Effector memory CD4-positive, alpha-beta T cell (primary cell): ENCODE data around the gene TMEM147.

Experiments
- DNase-seq, 3 donors: peaks; one replicate each; pipeline ENCODE4 v3.0.0-alpha.2; 2020
- H3K27ac ChIP-seq: 2 replicates; pipeline ENCODE4 v1.7.0; 2013; ENCODE audit warnings: mild to moderate bottlenecking, low read length, moderate library complexity; ENCODE audit not compliant: insufficient read depth, poor library complexity, severe bottlenecking
- H3K27me3 ChIP-seq: replicated peaks from 2 replicates; pipeline ENCODE4 v1.7.0; 2013; ENCODE audit warnings: mild to moderate bottlenecking, low read length; ENCODE audit not compliant: insufficient read depth, control insufficient read depth, poor library complexity, severe bottlenecking
- H3K36me3 ChIP-seq: 2 replicates; pipeline ENCODE4 v1.7.0; 2013; ENCODE audit warnings: mild to moderate bottlenecking, low read length, moderate library complexity; ENCODE audit not compliant: control insufficient read depth, insufficient read depth
- H3K4me1 ChIP-seq: 2 replicates; pipeline ENCODE4 v1.7.0; 2013; ENCODE audit warnings: low read length, mild to moderate bottlenecking; ENCODE audit not compliant: control insufficient read depth, insufficient read depth, poor library complexity, severe bottlenecking
- H3K4me3 ChIP-seq: 2 replicates; pipeline ENCODE4 v1.7.0; 2013; ENCODE audit warnings: low read length, low read depth, mild to moderate bottlenecking; ENCODE audit not compliant: insufficient read depth, poor library complexity, severe bottlenecking
- H3K9me3 ChIP-seq: 2 replicates; pipeline ENCODE4 v1.7.0; 2013; ENCODE audit warnings: mild to moderate bottlenecking, low read length, moderate library complexity; ENCODE audit not compliant: control insufficient read depth

TMEM147 gene

DNA sequence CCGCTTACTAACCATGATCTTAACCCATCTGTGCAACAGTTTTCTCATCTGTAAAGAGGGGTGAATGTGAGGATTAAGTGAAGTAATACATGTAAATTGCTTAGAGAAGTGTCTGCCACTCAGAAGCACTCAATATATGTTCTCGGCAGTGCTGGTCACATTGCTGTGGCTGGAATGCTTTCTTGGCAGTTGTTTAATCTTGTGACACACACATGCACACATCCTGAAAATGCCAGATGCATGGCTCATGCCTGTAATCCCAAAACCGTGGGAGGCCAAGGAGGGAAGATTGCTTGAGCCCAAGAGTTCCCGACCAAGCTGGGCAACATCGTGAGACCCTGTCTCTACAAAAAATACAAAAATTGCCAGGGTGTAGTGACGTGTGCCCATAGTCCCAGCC is 27.1 kb upstream of the TMEM147 start:
- H3K27me3 ChIP-seq: no peaks in the 10 kb centered on the region
- H3K36me3 ChIP-seq: no peaks in the 10 kb centered on the region
- no peak overlapping the region for H3K4me3 ChIP-seq
- no peak for DNase-seq
- no peaks in the 10 kb centered on the region for H3K9me3 ChIP-seq
- no peak overlapping the region for H3K27ac ChIP-seq
- no peaks in the 10 kb centered on the region for H3K4me1 ChIP-seq

DNA sequence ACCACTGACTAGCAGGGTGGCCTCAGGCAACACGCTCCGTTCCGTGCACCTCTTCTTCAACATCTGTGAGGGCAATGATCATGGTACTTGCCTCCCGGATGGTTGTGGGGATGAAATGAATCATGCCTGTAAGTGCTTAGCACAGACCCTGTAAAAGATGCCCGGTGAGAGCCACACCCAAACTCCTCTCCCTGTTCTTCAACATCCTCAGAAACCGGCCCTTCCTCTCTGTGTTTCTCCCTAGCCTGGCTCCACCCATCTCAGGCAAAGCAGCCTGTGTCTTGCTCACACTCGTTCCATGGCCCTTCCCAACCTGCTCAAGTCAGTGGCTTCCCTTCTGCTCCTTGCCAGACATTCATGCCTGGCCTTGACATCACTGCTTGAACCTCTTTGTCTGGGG is 26.1 kb upstream of the TMEM147 start:
- Histone ChIP-seq H3K9me3 (no peaks in the 10 kb centered on the region), H3K4me1 (no peaks in the 10 kb centered on the region), H3K4me3 (no peak overlapping the region), H3K27me3 (no peaks in the 10 kb centered on the region), H3K36me3 (no peaks in the 10 kb centered on the region), H3K27ac (no peak overlapping the region)
- DNase-seq: no peak

DNA sequence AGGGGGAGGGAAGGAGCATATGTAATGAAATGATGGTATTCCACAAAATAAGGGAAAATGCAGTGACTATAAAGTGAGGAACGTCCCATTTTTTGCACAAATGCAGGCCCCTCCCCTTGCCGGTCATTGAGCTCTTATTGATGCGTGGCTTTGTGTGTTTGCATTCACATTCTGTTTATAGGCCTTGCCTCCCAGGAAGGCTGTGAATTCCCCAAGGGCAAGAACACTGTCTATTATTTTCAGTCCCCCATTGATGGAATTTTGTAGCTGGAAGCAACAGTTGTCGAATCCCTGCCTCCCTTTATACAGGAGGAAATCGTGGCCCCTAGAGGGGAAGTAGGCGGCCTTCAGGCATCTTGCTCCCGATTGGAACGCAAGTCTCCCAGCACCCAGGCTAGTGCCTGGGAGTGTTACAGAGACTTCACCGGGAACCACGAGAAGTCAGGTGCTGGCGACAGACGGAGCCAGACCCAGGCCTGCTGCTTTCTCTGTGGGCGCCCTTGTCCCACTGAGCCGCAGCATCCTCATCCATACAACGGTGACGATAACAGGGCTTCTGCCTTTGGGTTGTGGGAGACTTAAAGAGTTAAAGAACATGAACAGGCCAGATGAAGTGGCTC is 24.2 kb upstream of the TMEM147 start:
- no peak for DNase-seq
- no peaks in the 10 kb centered on the region for H3K9me3 ChIP-seq
- no peak overlapping the region for H3K4me3 ChIP-seq
- H3K36me3 ChIP-seq: no peaks in the 10 kb centered on the region
- H3K27me3 ChIP-seq: no peaks in the 10 kb centered on the region
- no peaks in the 10 kb centered on the region for H3K4me1 ChIP-seq
- no peak overlapping the region for H3K27ac ChIP-seq

DNA sequence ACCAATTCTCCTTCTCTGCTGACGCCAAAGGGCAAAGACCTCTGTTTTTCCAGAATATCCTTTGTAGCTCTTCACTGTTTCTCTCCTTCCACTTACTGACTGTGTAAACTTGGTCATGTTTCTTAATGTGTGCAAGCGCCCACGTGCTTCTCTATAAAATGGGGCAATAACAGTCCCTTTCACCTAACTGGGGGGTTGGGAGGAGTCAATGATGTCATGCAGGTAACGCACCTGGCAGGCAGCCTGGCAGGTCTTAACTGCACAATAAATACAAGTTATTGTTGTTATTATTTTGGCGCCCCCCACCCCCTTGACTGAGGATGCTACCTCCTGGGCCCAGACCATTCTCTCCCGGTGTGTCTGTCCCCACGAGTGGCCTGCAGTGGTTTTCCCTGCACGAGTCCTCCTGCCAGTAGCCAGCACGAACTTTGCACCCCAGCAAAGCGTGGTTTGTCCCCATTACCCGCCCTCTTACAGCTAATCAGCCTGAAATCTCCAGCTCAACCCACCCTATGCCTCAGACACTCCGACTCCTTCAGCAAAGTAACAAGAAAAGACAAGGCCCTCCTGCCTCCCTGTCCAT is 22.6 kb upstream of the TMEM147 start:
- DNase-seq: no peak
- H3K27me3 ChIP-seq: no peaks in the 10 kb centered on the region
- H3K36me3 ChIP-seq: no peaks in the 10 kb centered on the region
- H3K9me3 ChIP-seq: no peaks in the 10 kb centered on the region
- H3K4me3 ChIP-seq: no peak overlapping the region
- no peak overlapping the region for H3K27ac ChIP-seq
- H3K4me1 ChIP-seq: no peaks in the 10 kb centered on the region

DNA sequence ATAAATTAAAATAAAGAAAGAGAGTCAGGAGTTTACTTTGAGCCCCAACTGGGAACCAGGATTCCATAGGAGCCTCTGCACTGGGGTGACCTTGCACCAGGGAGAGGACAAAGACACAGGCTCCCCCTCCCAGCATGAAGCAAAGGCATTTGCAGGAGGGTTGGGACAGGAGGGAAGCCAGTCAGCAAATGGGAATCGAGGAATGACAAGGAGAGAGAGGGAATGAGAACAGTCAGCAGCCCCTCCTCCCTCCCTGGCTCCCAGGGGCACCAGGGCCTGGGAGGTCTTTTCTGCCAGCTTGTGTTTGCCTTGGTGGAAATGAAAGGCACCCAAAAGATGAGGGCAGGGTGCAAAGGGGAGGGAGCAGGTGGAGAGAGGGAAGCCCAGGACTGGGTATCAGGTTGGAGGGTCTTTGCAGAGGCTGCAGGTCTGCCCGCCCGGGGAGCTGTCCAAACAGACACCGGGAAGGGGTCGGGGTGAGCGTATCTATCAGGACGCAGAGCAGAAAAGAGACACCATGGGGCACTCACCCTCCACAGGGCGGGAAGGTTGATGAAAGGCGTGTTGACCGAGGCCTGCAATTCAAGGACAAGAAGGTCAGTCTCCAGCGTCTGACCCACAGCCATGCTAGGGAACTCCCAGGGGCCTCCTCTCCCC is 21.1 kb upstream of the TMEM147 start:
- Histone ChIP-seq H3K36me3 (no peaks in the 10 kb centered on the region), H3K27ac (no peak overlapping the region), H3K4me3 (no peak overlapping the region), H3K27me3 (peaks cover 4% of the 10 kb centered on the region), H3K4me1 (no peaks in the 10 kb centered on the region), H3K9me3 (no peaks in the 10 kb centered on the region)
- DNase-seq: no peak

DNA sequence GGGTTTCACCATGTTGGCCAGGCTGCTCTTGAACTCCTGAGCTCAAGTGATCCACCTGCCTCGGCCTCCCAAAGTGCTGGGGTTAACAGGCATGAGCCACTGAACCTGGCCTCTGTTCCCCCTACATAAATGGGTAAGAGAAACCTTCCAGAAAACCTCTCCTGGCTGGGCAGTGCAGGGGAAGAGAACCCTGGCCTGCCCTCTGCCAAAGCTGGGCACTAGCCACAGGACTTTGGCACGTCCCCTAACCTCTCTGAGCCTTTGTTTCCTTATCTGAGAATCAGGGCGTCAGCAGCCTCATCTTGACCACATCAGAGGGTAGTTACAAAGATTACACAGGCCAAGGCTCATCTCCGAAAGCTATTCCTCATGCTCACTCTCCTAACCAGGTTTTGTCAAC is 19.6 kb upstream of the TMEM147 start:
- Histone ChIP-seq H3K36me3 (no peaks in the 10 kb centered on the region), H3K27me3 (peaks cover 7% of the 10 kb centered on the region), H3K27ac (no peak overlapping the region), H3K9me3 (no peaks in the 10 kb centered on the region), H3K4me1 (no peaks in the 10 kb centered on the region), H3K4me3 (no peak overlapping the region)
- DNase-seq: no peak

DNA sequence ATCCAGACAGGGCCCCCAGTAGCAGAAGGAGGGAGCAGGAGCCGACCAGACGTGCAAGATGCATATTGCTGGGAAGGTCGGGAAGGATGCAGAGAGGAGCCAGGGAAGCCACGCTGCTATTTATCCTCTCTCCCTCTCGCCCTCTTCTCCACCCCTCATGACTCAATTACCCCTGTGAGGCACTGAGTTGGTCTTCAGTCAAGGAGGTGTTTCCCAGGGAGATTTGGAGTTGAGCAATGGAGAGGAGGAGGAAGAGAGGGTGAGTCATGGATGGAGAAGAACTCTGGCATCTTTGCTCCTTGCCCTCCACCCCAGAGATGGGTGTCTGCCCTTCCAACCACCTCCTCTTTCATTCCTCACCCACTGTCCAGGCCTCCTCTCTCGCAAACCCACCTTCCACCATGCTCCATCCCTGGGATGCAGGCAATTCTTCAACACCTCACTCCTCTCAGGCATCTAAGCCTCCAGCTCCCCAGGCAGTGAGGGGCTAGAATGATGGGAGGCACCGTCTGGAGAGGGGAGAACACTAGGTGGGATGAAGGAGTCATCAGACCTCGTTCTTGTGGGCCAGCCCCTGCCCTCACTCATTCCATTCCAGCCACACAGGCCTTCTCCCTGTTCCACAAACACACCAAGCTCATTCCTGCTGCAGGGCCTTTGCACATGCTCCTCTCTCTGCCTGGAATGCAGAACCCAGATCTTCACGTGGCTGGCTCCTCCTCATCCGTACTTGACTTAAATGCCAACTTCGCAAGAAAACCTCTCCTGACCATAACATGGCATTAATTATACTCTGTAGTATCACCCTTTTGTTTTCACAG is 17.0 kb upstream of the TMEM147 start, which contains the start of gene SBSN:
SBSN (minus strand) TSS at position 94 of the 821 bp plus-strand sequence; CDS start at position 64, 30 bp downstream.
- no peak for DNase-seq
- Histone ChIP-seq H3K36me3 (no peaks in the 10 kb centered on the region), H3K4me1 (peaks cover under 1% of the 10 kb centered on the region), H3K9me3 (no peaks in the 10 kb centered on the region), H3K4me3 (no peak within 1 kb of the TSS), H3K27ac (no peak within 1 kb of the TSS), H3K27me3 (peaks cover 7% of the 10 kb centered on the region)

DNA sequence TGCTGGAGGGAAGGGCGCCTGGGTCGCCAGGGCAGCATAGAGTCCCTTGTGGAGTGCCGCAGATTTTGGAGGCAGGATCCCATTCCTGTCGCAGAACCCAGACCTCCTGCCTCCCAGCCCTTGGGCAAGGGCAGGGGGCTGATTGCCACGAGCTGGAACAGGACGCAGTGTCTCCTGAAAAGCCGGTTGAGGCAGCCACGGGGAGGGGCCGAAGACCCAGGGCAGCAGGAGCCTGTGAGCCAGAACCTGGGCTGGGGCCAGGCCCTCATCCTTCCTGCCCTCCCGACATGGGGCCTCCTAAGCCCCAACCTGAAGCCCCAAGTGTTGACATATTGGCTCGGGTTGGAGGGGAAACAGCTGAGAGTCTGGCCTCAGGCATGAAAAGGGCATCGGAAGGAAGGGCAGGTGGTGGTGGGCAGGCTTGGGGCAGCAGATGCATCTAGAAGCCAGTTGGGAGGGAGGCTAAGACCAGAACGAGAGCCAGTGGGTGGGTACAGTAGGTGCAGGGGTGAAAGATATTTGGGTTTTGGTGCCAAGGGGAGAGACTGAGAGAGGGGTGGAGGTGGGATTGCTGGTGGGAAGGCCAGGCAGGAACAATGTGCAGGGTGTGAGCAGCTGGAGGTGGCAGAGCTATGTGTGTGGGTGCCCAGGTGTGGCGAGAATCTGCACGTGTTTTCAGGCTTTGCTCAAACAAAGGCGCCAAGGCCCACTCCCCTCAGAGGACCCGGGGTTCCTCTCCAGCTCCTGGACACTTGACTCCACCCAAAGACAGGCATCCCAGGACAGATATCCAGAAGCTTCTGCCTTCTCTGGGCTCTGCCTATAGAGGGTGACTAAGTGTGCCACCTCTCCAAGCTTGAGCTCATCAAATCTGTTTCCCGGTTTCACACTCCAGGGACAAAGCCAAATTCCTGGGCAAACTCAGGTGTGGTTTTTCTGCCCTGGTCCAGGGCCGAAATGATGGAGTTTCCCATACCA is 15.9 kb upstream of the TMEM147 start:
- DNase-seq: no peak
- Histone ChIP-seq H3K4me1 (peaks cover 9% of the 10 kb centered on the region), H3K9me3 (no peaks in the 10 kb centered on the region), H3K36me3 (no peaks in the 10 kb centered on the region), H3K27me3 (peaks cover 7% of the 10 kb centered on the region), H3K27ac (no peak overlapping the region), H3K4me3 (no peak overlapping the region)

DNA sequence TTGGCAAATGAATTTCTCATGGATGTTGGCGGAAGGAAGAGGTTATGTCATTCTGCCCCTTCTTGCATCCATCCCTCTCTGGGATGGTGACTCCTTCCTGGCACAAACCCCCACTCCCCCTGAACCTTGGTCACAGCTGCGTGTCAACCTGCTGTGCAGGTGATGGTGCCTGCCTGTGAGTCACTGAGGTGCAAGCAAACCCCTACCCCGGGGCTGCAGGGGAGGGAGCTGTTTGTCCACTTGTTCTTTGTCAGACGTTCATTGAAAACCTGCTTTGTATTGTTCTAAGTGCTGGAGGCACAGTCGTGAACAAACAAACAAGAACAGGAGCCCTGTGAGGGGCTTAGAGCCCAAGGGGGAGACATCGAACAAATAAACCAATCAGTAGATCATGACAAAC is 14.1 kb upstream of the TMEM147 start:
- Histone ChIP-seq H3K4me3 (no peak overlapping the region), H3K9me3 (no peaks in the 10 kb centered on the region), H3K27me3 (peaks cover 7% of the 10 kb centered on the region), H3K4me1 (peaks cover 9% of the 10 kb centered on the region), H3K27ac (no peak overlapping the region), H3K36me3 (no peaks in the 10 kb centered on the region)
- no peak for DNase-seq
